NCI-H2081 treated with DMSO at 0.1 percent for 48 hours (cell line): ENCODE results near the gene HEMK1.

Source experiments
- DNase-seq: peaks from one replicate; lab custom pipeline; 2025; lab: John Stamatoyannopoulos, UW

Gene HEMK1

GRCh38 chr3:50644561-50644960 lies 75.2 kb downstream of the HEMK1 start:
- DNase-seq: no peak

GRCh38 chr3:50645378-50645777 lies 76.1 kb downstream of the HEMK1 start:
- DNase-seq: no peak
